ENCODE data around the gene PHACTR3. TPM values are rescaled to one million over a fixed set of nuclear protein-coding genes. Genes with fewer than 3 reads are reported as not detected.

Gene PHACTR3
- total RNA-seq, 2 donors from 2014 or later, result not detected

- TF ChIP-seq, protein P1, sequence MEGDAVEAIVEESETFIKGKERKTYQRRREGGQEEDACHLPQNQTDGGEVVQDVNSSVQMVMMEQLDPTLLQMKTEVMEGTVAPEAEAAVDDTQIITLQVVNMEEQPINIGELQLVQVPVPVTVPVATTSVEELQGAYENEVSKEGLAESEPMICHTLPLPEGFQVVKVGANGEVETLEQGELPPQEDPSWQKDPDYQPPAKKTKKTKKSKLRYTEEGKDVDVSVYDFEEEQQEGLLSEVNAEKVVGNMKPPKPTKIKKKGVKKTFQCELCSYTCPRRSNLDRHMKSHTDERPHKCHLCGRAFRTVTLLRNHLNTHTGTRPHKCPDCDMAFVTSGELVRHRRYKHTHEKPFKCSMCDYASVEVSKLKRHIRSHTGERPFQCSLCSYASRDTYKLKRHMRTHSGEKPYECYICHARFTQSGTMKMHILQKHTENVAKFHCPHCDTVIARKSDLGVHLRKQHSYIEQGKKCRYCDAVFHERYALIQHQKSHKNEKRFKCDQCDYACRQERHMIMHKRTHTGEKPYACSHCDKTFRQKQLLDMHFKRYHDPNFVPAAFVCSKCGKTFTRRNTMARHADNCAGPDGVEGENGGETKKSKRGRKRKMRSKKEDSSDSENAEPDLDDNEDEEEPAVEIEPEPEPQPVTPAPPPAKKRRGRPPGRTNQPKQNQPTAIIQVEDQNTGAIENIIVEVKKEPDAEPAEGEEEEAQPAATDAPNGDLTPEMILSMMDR (IDR thresholded peaks at IDR 0.05), result no peak
- H3K4me1 ChIP-seq (ENCODE audit: control insufficient read depth in 1 of 2, low read depth in 2 of 2), result no peaks in the 10 kb centered on the region
- no peak overlapping the region for H3K4me3 ChIP-seq
- no peak for ATAC-seq (ENCODE audit: insufficient number of reproducible peaks, low FRiP score, low read depth)
- H3K27ac ChIP-seq, result no peak overlapping the region
- no peaks in the 10 kb centered on the region for H3K27me3 ChIP-seq (replicated peaks; ENCODE audit: insufficient read depth)
- H3K9me3 ChIP-seq, result no peaks in the 10 kb centered on the region
- no peaks in the 10 kb centered on the region for H3K36me3 ChIP-seq
- DNase-seq (ENCODE audit: low spot score), result no peak
These were observed 136.7 kb downstream of the PHACTR3 start for GRCh38 chr20:59741073-59741472.

DNA sequence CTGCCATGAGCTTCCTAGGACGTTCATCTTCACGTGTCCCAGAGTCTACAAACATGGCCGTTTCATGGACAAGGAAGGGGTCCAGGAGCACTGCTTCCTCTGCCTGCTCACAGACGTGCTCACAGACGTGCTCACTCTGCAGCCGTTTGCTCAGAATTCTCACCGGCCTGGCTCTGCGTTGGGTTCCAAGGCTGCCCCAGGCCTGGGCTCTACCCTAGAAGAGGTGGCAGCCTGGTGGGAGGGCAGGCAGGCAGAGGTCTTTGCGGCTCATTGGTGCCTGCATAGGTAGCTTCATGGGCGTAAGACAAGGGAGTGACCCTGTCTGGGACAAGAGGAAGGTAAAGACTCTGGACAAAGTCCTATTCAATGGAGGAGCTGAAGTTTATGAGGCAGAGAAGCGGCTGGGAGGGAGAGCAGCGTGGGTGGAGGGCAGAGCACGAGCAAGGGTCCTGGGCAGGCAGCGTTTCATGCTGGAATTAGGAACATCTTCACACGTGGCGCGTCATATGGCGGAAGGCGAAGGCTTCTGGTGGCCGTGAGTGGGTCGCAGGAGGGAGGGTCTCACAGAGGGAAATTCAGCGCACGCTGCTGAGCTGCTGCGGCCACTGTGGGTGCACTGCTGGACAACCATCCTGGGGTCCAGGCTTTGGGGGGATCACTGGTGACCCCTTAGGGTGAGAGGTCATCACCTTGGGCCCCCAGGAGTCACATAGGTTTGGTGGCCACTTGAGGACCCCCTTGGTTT is 138.2 kb downstream of the PHACTR3 start:
- ATAC-seq (ENCODE audit: insufficient number of reproducible peaks, low FRiP score, low read depth), result no peak
- no peak overlapping the region for H3K27ac ChIP-seq
- H3K4me1 ChIP-seq (ENCODE audit: control insufficient read depth in 1 of 2, low read depth in 2 of 2), result no peaks in the 10 kb centered on the region
- TF ChIP-seq, protein P1 (IDR thresholded peaks at IDR 0.05), result no peak
- DNase-seq (ENCODE audit: low spot score), result no peak
- H3K36me3 ChIP-seq, result no peaks in the 10 kb centered on the region
- H3K4me3 ChIP-seq, result no peak overlapping the region
- H3K27me3 ChIP-seq (replicated peaks; ENCODE audit: insufficient read depth), result no peaks in the 10 kb centered on the region
- no peaks in the 10 kb centered on the region for H3K9me3 ChIP-seq

GRCh38 chr20:59743308-59743707 is 139.0 kb downstream of the PHACTR3 start:
- no peak for DNase-seq (ENCODE audit: low spot score)
- no peaks in the 10 kb centered on the region for H3K27me3 ChIP-seq (replicated peaks; ENCODE audit: insufficient read depth)
- H3K36me3 ChIP-seq, result no peaks in the 10 kb centered on the region
- TF ChIP-seq, protein P1 (IDR thresholded peaks at IDR 0.05), result no peak
- H3K4me3 ChIP-seq, result no peak overlapping the region
- H3K4me1 ChIP-seq (ENCODE audit: control insufficient read depth in 1 of 2, low read depth in 2 of 2), result peaks cover 0 to 2% of the 10 kb centered on the region in 2 donors
- ATAC-seq (ENCODE audit: insufficient number of reproducible peaks, low FRiP score, low read depth), result no peak
- no peaks in the 10 kb centered on the region for H3K9me3 ChIP-seq
- no peak overlapping the region for H3K27ac ChIP-seq

GRCh38 chr20:59743767-59744485 is 139.6 kb downstream of the PHACTR3 start:
- Histone ChIP-seq H3K36me3 (no peaks in the 10 kb centered on the region), H3K9me3 (no peaks in the 10 kb centered on the region), H3K4me3 (no peak overlapping the region), H3K27ac (no peak overlapping the region), H3K27me3 (replicated peaks; ENCODE audit: insufficient read depth) (no peaks in the 10 kb centered on the region), H3K4me1 (ENCODE audit: control insufficient read depth in 1 of 2, low read depth in 2 of 2) (peaks cover 2 to 8% of the 10 kb centered on the region in 2 donors)
- DNase-seq (ENCODE audit: low spot score), result no peak
- no peak for ATAC-seq (ENCODE audit: insufficient number of reproducible peaks, low FRiP score, low read depth)
- TF ChIP-seq, protein P1 (IDR thresholded peaks at IDR 0.05), result no peak

DNA sequence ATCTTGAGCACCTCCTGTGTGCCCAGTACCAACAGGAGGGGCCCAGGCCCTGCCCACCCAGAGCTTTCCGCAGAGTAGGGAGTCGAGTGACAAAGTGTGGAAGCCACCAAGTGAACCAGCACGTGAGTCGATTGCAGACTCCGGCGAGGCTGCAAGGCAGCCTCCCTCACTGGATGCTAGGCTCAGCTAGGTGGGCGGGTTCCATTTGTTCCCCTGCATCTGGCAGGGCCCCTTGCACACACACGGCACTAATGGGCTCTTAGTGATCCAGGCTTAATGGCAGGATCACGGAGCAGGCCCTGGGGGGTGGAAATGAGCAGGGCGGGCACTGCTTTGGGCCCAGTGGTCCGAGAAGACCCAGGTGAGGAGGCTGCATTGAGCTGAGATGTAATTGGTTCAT is 140.4 kb downstream of the PHACTR3 start:
- Histone ChIP-seq H3K27me3 (replicated peaks; ENCODE audit: insufficient read depth) (no peaks in the 10 kb centered on the region), H3K4me1 (ENCODE audit: control insufficient read depth in 1 of 2, low read depth in 2 of 2) (peaks cover 2 to 17% of the 10 kb centered on the region in 2 donors), H3K4me3 (no peak overlapping the region), H3K27ac (no peak overlapping the region), H3K9me3 (no peaks in the 10 kb centered on the region), H3K36me3 (no peaks in the 10 kb centered on the region)
- TF ChIP-seq, protein P1 (IDR thresholded peaks at IDR 0.05), result no peak
- DNase-seq (ENCODE audit: low spot score) (no peak), ATAC-seq (ENCODE audit: insufficient number of reproducible peaks, low FRiP score, low read depth) (no peak)
